CD14-positive monocyte (primary cell): ENCODE measurements around the gene LGALSL. TPM values are rescaled to one million over a fixed set of nuclear protein-coding genes. Genes with fewer than 3 reads are reported as not detected.

Experiments
- DNase-seq, 3 donors: peaks; one replicate each; pipeline ENCODE4 v3.0.0-alpha.2; 2011 to 2022
- H2AFZ ChIP-seq: 2 replicates; pipeline ENCODE4 v1.6.0; 2012; ENCODE audit warnings: mild to moderate bottlenecking, low read depth, low read length, inconsistent platforms; ENCODE audit not compliant: insufficient read depth, poor library complexity, severe bottlenecking
- H3K27ac ChIP-seq, 2 donors: 1 replicate in 1 of 2; 2 replicates in 1 of 2; pipeline ENCODE4 v1.5.1; 2012 to 2013; ENCODE audit warnings: low read length in 2 of 2, control low read depth in 1 of 2, inconsistent platforms in 1 of 2, low read depth in 1 of 2, mild to moderate bottlenecking in 1 of 2
- H3K27me3 ChIP-seq, 2 donors: one replicate each; pipeline versions ENCODE4 v1.6.0 to v1.6.1; 2011 to 2013; ENCODE audit warnings: low read length in 2 of 2; ENCODE audit not compliant: control insufficient read depth in 2 of 2, insufficient read depth in 2 of 2
- H3K36me3 ChIP-seq, 2 donors: replicated peaks in 1 of 2; 1 replicate in 1 of 2; 2 replicates in 1 of 2; pipeline versions ENCODE4 v1.5.1 to v1.6.1; 2012 to 2013; ENCODE audit warnings: low read length in 2 of 2, control low read depth in 1 of 2, inconsistent platforms in 1 of 2, mild to moderate bottlenecking in 1 of 2; ENCODE audit not compliant: insufficient read depth in 2 of 2, control insufficient read depth in 1 of 2
- H3K4me1 ChIP-seq, 2 donors: 1 replicate in 1 of 2; 2 replicates in 1 of 2; pipeline versions ENCODE4 v1.5.1 to v1.6.1; 2012 to 2013; ENCODE audit warnings: low read length in 2 of 2, control low read depth in 1 of 2, inconsistent platforms in 1 of 2, mild to moderate bottlenecking in 1 of 2, moderate library complexity in 1 of 2; ENCODE audit not compliant: insufficient read depth in 2 of 2, control insufficient read depth in 1 of 2
- H3K4me2 ChIP-seq: replicated peaks from 2 replicates; pipeline ENCODE3; 2012; ENCODE audit warnings: low read length, moderate library complexity, mild to moderate bottlenecking; ENCODE audit not compliant: poor library complexity, severe bottlenecking; ENCODE audit errors: extremely low read depth
- H3K4me3 ChIP-seq, 3 experiments: fragments of 200-600 bp in 1 of 3; sonication (generic) in 1 of 3; replicated peaks in 1 of 3; 1 replicate in 2 of 3; 2 replicates in 1 of 3; pipeline ENCODE4 v1.5.1; 2011 to 2013; ENCODE audit warnings: low read length in 3 of 3, mild to moderate bottlenecking in 3 of 3, control low read depth in 2 of 3, low read depth in 2 of 3, inconsistent platforms in 1 of 3, moderate library complexity in 1 of 3
- H3K79me2 ChIP-seq: 2 replicates; pipeline ENCODE4 v1.6.0; 2012; ENCODE audit warnings: mild to moderate bottlenecking, control low read depth, inconsistent platforms, low read length, moderate library complexity; ENCODE audit not compliant: insufficient read depth
- H3K9ac ChIP-seq: 2 replicates; pipeline ENCODE4 v1.6.0; 2017; ENCODE audit warnings: low read length, mild to moderate bottlenecking; ENCODE audit not compliant: insufficient read depth, poor library complexity, severe bottlenecking
- H3K9me3 ChIP-seq, 2 donors: replicated peaks in 1 of 2; 1 replicate in 1 of 2; 2 replicates in 1 of 2; pipeline versions ENCODE4 v1.5.1 to v1.6.1; 2012 to 2013; ENCODE audit warnings: low read length in 2 of 2, control low read depth in 1 of 2; ENCODE audit not compliant: control insufficient read depth in 1 of 2, insufficient read depth in 1 of 2
- H4K20me1 ChIP-seq: 2 replicates; pipeline ENCODE4 v1.6.0; 2012; ENCODE audit warnings: mild to moderate bottlenecking, low read length, control low read depth, moderate library complexity; ENCODE audit not compliant: insufficient read depth
- H3K27ac Mint-ChIP-seq, 7 donors: one replicate each; pipeline ENCODE4 v1.8.0; 2020; ENCODE audit warnings: mild to moderate bottlenecking in 7 of 7, mixed read lengths in 7 of 7, moderate library complexity in 6 of 7, inconsistent platforms in 2 of 7
- H3K27me3 Mint-ChIP-seq, 3 donors: one replicate each; pipeline ENCODE4 v1.8.0; 2021 to 2022; ENCODE audit warnings: low read depth in 3 of 3, mild to moderate bottlenecking in 3 of 3, mixed read lengths in 3 of 3, moderate library complexity in 3 of 3, inconsistent platforms in 1 of 3
- H3K36me3 Mint-ChIP-seq, 2 donors: one replicate each; pipeline ENCODE4 v1.8.0; 2020; ENCODE audit warnings: mixed read lengths in 2 of 2, inconsistent platforms in 1 of 2, mild to moderate bottlenecking in 1 of 2
- H3K4me1 Mint-ChIP-seq: one replicate; pipeline ENCODE4 v1.8.0; 2020; ENCODE audit warnings: mild to moderate bottlenecking, mixed read lengths
- H3K4me3 Mint-ChIP-seq, 2 donors: one replicate each; pipeline ENCODE4 v1.8.0; 2020; ENCODE audit warnings: mild to moderate bottlenecking in 2 of 2, mixed read lengths in 2 of 2, moderate library complexity in 1 of 2
- H3K9me3 Mint-ChIP-seq, 7 donors: one replicate each; pipeline ENCODE4 v1.8.0; 2020 to 2022; ENCODE audit warnings: mixed read lengths in 7 of 7, mild to moderate bottlenecking in 6 of 7, moderate library complexity in 6 of 7, inconsistent platforms in 2 of 7
- WGBS: methylation state at CpG from one replicate; pipeline ENCODE4 v1.1.5; 2013; ENCODE audit warnings: missing lambda C conversion rate; ENCODE audit not compliant: insufficient coverage; 5-methylcytosine and 5-hydroxymethylcytosine counted together
- intact Hi-C, 2 donors: fragments of 100-400 bp; cut with micrococcal nuclease; formaldehyde crosslinking; loops; one replicate each; pipeline versions ENCODE4 v1.15.0 to v1.15.1; 2023
- polyA plus RNA-seq, 3 donors: library from polyadenylated mRNA; depleted of rRNA in 1 of 3; unstranded in 2 of 3; stranded (reverse) in 1 of 3; fragments of 300-500 nt in 2 of 3; fragments of >200 nt in 1 of 3; fragmentation: Illumina TruSeq in 2 of 3; gene quantifications; 1 replicate in 2 of 3; 2 replicates in 1 of 3; pipeline ENCODE4 v1.2.3, GENCODE V29; 2012 to 2021
- TF ChIP-seq, protein P1 (sequence below): fragments of 200-600 bp; IDR thresholded peaks from one replicate; pipeline ENCODE4 v1.8.0; 2022; ENCODE audit warnings: antibody characterized with exemption, mild to moderate bottlenecking

The LGALSL gene
- polyA plus RNA-seq, 3 donors: 0.04 to 0.30 (median 0.22) TPM

DNA sequence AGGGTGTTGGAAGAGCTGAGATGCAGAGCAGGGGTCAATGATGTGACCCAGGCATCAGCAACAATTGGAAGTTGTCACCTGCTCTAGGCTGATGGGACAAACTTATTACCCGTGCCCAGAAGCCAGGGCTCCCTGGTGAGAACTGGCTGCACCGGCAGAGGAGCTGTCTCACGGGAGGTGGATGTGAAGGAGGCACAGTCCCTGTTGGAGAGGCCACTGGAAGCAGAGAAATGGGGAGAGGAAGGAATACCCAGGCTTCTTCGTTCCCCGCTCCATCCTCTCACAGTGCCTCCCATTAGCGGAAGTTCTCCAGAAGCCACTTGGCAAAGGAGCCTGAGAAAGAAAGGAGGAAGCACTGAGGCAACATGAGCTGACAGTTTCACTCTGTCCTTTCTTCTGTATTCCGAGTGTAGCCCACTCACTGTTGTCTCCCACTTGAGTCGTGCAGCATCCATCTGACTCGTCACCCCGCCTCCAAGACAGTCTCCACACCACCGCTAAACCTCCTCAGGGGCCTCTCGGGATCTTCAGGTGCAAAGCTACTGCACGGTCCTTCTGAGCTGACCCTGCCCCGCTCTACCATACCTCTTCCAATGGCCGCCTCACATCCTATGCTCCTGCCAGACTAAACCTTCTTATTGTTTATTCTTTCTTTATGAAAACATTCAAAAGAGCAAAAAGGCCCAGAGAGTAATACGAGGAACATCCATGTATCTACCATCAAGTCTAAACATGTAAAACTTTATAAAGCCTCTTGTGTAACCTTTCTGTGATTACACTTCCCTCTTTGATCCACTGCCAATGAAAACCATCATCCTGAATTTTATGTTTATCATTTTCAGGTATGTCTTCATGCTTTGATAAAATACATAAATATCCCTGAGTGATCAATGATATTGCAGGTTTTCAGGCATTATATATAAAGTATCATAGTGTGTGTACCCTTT, 51.1 kb downstream of the LGALSL start:
- Histone ChIP-seq H3K4me1 (peaks cover 9 to 11% of the 10 kb centered on the region in 2 donors), H3K79me2 (no peaks in the 10 kb centered on the region), H3K27ac (peak overlapping the region in 1 of 2 donors; percentile 51), H3K36me3 (no peaks in the 10 kb centered on the region), H2AFZ (peak overlapping the region; percentile 50), H4K20me1 (no peaks in the 10 kb centered on the region), H3K4me2 (peak overlapping the region; percentile 62), H3K9me3 (no peaks in the 10 kb centered on the region), H3K27me3 (no peaks in the 10 kb centered on the region), H3K9ac (no peak overlapping the region), H3K4me3 (peak overlapping the region in 1 of 3 experiments; percentile 40)
- Mint-ChIP-seq H3K27me3 (peaks cover 0 to 4% (median 2%) of the 10 kb centered on the region in 3 donors), H3K27ac (peak overlapping the region; percentile 32 to 88 (median 55)), H3K4me1 (peaks cover 16% of the 10 kb centered on the region), H3K36me3 (no peaks in the 10 kb centered on the region), H3K4me3 (peak overlapping the region; percentile 47 to 49), H3K9me3 (peaks cover 0 to 2% (median 0%) of the 10 kb centered on the region in 7 donors)
- DNase-seq: peak; percentile 42 to 63 (median 57)
- 77% methylated on average over 12 of the region's 16 CpGs for WGBS
- TF ChIP-seq, protein P1, sequence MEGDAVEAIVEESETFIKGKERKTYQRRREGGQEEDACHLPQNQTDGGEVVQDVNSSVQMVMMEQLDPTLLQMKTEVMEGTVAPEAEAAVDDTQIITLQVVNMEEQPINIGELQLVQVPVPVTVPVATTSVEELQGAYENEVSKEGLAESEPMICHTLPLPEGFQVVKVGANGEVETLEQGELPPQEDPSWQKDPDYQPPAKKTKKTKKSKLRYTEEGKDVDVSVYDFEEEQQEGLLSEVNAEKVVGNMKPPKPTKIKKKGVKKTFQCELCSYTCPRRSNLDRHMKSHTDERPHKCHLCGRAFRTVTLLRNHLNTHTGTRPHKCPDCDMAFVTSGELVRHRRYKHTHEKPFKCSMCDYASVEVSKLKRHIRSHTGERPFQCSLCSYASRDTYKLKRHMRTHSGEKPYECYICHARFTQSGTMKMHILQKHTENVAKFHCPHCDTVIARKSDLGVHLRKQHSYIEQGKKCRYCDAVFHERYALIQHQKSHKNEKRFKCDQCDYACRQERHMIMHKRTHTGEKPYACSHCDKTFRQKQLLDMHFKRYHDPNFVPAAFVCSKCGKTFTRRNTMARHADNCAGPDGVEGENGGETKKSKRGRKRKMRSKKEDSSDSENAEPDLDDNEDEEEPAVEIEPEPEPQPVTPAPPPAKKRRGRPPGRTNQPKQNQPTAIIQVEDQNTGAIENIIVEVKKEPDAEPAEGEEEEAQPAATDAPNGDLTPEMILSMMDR: no peak
- intact Hi-C loops: no loop called here

DNA sequence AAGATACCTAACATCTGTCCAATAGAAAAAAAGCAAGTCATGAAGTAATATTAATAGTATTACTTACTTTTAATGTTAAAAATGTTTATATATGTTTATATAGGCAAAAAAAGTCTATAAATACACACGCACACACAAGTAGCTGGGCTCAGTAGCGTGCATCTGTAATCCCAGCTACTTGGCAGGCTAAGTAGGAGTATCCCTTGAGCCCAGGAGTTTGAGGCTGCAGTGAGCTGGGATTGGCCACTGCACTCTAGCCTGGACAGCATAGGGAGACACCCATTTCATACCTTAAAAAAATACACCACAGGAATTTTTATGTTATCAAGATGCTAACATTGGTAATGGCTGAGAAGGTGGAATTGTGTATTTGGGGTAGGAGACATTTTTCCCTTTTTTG, 52.7 kb downstream of the LGALSL start:
- peaks cover 9 to 11% of the 10 kb centered on the region in 2 donors for H3K4me1 ChIP-seq
- Mint-ChIP-seq H3K4me3 (no peak overlapping the region), H3K27ac (no peak overlapping the region), H3K4me1 (peaks cover 16% of the 10 kb centered on the region), H3K27me3 (peaks cover 0 to 2% (median 1%) of the 10 kb centered on the region in 3 donors), H3K9me3 (peaks cover 0 to 2% (median 0%) of the 10 kb centered on the region in 7 donors), H3K36me3 (no peaks in the 10 kb centered on the region)
- H4K20me1 ChIP-seq: no peaks in the 10 kb centered on the region
- 83% methylated on average over 1 of the region's 2 CpGs for WGBS
- no peak overlapping the region for H3K9ac ChIP-seq
- no peak overlapping the region for H3K27ac ChIP-seq
- TF ChIP-seq, protein P1: no peak
- H3K27me3 ChIP-seq: no peaks in the 10 kb centered on the region
- no peak for DNase-seq
- no peaks in the 10 kb centered on the region for H3K9me3 ChIP-seq
- H3K4me3 ChIP-seq: no peak overlapping the region
- H3K36me3 ChIP-seq: no peaks in the 10 kb centered on the region
- no peak overlapping the region for H2AFZ ChIP-seq
- intact Hi-C loops: no loop called here
- H3K79me2 ChIP-seq: no peaks in the 10 kb centered on the region
- no peak overlapping the region for H3K4me2 ChIP-seq

Other genes with a start within 250 kb of the LGALSL start
- gene AFTPH, start 70.2 kb downstream of the LGALSL start, polyA plus RNA-seq: 10 to 100 TPM; 22.3 to 28.6 (median 28.4) TPM
- gene SERTAD2, start 199.8 kb downstream of the LGALSL start, polyA plus RNA-seq: 10 to 100 TPM in 1 of 3 donors, 1 to 10 TPM in 2; 8.5 to 68.7 (median 8.8) TPM